Ishikawa (cell line): ENCODE results near the gene PARP1.

Experiments used
- CEBPB ChIP-seq: IDR thresholded peaks from 2 replicates; pipeline ENCODE4 v1.6.1; 2012
- CREB1 ChIP-seq: IDR thresholded peaks from 2 replicates; pipeline ENCODE4 v1.6.1; 2012; ENCODE audit warnings: low read depth
- EGR1 ChIP-seq: IDR thresholded peaks from 2 replicates; pipeline ENCODE4 v1.6.1; 2012
- EP300 ChIP-seq: IDR thresholded peaks from 2 replicates; pipeline ENCODE4 v1.6.1; 2012; ENCODE audit warnings: borderline replicate concordance
- NFIC ChIP-seq: IDR thresholded peaks from 2 replicates; pipeline ENCODE4 v1.6.1; 2012
- TAF1 ChIP-seq: IDR thresholded peaks from 2 replicates; pipeline ENCODE4 v1.6.1; 2012; ENCODE audit warnings: low read depth, mild to moderate bottlenecking
- TCF12 ChIP-seq: IDR thresholded peaks from 2 replicates; pipeline ENCODE4 v1.6.1; 2012; ENCODE audit warnings: low read depth
- TEAD4 ChIP-seq: IDR thresholded peaks from 2 replicates; pipeline ENCODE4 v1.6.1; 2012
- USF1 ChIP-seq: IDR thresholded peaks from 2 replicates; pipeline ENCODE4 v1.6.1; 2012
- YY1 ChIP-seq: IDR thresholded peaks from 2 replicates; pipeline ENCODE4 v1.6.1; 2012; ENCODE audit warnings: low read depth
- TF ChIP-seq, protein P1 (sequence below): IDR thresholded peaks from 2 replicates; pipeline ENCODE4 v1.6.1; 2012; ENCODE audit warnings: low read depth, mild to moderate bottlenecking
- TF ChIP-seq, protein P2 (sequence below): IDR thresholded peaks from 2 replicates; pipeline ENCODE4 v1.6.1; 2012

DNA sequence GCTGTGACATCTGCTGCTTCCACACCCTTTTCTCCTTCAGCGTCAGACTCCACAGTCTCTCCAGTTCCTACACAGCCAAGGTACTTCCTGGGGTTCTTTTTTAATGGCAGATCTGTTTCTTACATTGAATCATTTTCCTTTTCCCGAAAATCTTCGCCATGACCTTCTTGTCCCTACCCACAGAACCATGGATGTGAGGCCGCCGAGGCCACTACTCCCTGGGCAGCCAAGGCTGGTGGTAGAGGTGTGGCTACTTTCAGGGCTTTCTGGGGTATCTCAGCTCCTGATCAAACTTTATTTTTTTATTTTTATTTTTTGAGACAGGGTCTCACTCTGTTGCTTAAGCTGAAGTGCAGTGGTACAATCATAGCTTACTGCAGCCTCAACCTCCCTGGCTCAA lies 89.4 kb downstream of the PARP1 start:
- TF ChIP-seq YY1 (no peak), USF1 (no peak), TCF12 (no peak), EP300 (no peak), TAF1 (no peak), TEAD4 (no peak), CEBPB (no peak), EGR1 (no peak), CREB1 (no peak), NFIC (no peak)
- TF ChIP-seq, protein P1, sequence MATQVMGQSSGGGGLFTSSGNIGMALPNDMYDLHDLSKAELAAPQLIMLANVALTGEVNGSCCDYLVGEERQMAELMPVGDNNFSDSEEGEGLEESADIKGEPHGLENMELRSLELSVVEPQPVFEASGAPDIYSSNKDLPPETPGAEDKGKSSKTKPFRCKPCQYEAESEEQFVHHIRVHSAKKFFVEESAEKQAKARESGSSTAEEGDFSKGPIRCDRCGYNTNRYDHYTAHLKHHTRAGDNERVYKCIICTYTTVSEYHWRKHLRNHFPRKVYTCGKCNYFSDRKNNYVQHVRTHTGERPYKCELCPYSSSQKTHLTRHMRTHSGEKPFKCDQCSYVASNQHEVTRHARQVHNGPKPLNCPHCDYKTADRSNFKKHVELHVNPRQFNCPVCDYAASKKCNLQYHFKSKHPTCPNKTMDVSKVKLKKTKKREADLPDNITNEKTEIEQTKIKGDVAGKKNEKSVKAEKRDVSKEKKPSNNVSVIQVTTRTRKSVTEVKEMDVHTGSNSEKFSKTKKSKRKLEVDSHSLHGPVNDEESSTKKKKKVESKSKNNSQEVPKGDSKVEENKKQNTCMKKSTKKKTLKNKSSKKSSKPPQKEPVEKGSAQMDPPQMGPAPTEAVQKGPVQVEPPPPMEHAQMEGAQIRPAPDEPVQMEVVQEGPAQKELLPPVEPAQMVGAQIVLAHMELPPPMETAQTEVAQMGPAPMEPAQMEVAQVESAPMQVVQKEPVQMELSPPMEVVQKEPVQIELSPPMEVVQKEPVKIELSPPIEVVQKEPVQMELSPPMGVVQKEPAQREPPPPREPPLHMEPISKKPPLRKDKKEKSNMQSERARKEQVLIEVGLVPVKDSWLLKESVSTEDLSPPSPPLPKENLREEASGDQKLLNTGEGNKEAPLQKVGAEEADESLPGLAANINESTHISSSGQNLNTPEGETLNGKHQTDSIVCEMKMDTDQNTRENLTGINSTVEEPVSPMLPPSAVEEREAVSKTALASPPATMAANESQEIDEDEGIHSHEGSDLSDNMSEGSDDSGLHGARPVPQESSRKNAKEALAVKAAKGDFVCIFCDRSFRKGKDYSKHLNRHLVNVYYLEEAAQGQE, result no peak
- TF ChIP-seq, protein P2, sequence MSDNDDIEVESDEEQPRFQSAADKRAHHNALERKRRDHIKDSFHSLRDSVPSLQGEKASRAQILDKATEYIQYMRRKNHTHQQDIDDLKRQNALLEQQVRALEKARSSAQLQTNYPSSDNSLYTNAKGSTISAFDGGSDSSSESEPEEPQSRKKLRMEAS, result no peak
